HepG2 (cell line): ENCODE data around the gene DUS1L. TPM values are rescaled to one million over a fixed set of nuclear protein-coding genes. Genes with fewer than 3 reads are reported as not detected.

Source experiments
- NR2C2 ChIP-seq: sonication (generic); formaldehyde crosslinking; IDR thresholded peaks from 2 replicates; pipeline ENCODE4 v1.4.0; 2020; ENCODE audit warnings: missing genetic modification reagents, mild to moderate bottlenecking, moderate library complexity, borderline replicate concordance
- ZNF468 ChIP-seq: sonication (generic); formaldehyde crosslinking; IDR thresholded peaks from 2 replicates; pipeline ENCODE4 v1.8.0; 2022; ENCODE audit warnings: mild to moderate bottlenecking, moderate library complexity, missing genetic modification reagents
- ZNF619 ChIP-seq: sonication (generic); formaldehyde crosslinking; IDR thresholded peaks from 2 replicates; pipeline ENCODE4 v1.4.0; 2020; ENCODE audit warnings: mild to moderate bottlenecking, missing genetic modification reagents
- ZNF883 ChIP-seq: sonication (generic); formaldehyde crosslinking; IDR thresholded peaks from 2 replicates; pipeline ENCODE4 v1.5.1; 2020; ENCODE audit warnings: mild to moderate bottlenecking, missing genetic modification reagents; ENCODE audit errors: not compliant biosample characterization
- polyA plus RNA-seq, 8 experiments: library from polyadenylated mRNA; depleted of rRNA in 3 of 8; stranded (reverse) in 7 of 8; unstranded in 1 of 8; fragments of >200 nt; fragmentation: Illumina TruSeq in 4 of 8; extraction: Trizol in 4 of 8; gene quantifications; 2 replicates each; pipeline versions ENCODE4 v1.2.1 to v1.2.3, GENCODE V29; 2011 to 2016; ENCODE audit warnings: low read depth in 4 of 8, missing spikeins in 1 of 8, mixed read lengths in 1 of 8; ENCODE audit not compliant: insufficient read depth in 1 of 8
- total RNA-seq, 5 experiments: library from RNA; depleted of rRNA; stranded (reverse); fragments of >200 nt; fragmentation: Illumina TruSeq; extraction: Trizol; gene quantifications; 2 replicates each; pipeline ENCODE4 v1.2.3, GENCODE V29; 2016; ENCODE audit warnings: low read depth in 1 of 5
- TF ChIP-seq, protein P1 (sequence below): sonication (generic); formaldehyde crosslinking; IDR thresholded peaks from 2 replicates; pipeline ENCODE4 v1.4.0; 2020; ENCODE audit warnings: missing genetic modification reagents
- TF ChIP-seq, protein P2 (sequence below): sonication (generic); formaldehyde crosslinking; IDR thresholded peaks from 2 replicates; pipeline ENCODE4 v1.4.0; 2020; ENCODE audit warnings: missing genetic modification reagents
- TF ChIP-seq, protein P3 (sequence below): sonication (generic); formaldehyde crosslinking; IDR thresholded peaks from 2 replicates; pipeline ENCODE4 v1.4.0; 2020; ENCODE audit warnings: missing genetic modification reagents
- TF ChIP-seq, protein P4 (sequence below): sonication (generic); formaldehyde crosslinking; IDR thresholded peaks from 2 replicates; pipeline ENCODE4 v1.8.0; 2022; ENCODE audit warnings: missing genetic modification reagents, mild to moderate bottlenecking, borderline replicate concordance
- TF ChIP-seq, protein P5 (sequence below): sonication (generic); formaldehyde crosslinking; IDR thresholded peaks from 2 replicates; pipeline ENCODE4 v1.8.1; 2022; ENCODE audit warnings: low read depth, mild to moderate bottlenecking, missing genetic modification reagents
- TF ChIP-seq, protein P6 (sequence below): sonication (generic); formaldehyde crosslinking; IDR thresholded peaks from 2 replicates; pipeline ENCODE4 v1.5.1; 2020; ENCODE audit warnings: mild to moderate bottlenecking, missing genetic modification reagents, borderline replicate concordance
- TF ChIP-seq, protein P7 (sequence below): sonication (generic); formaldehyde crosslinking; IDR thresholded peaks from 2 replicates; pipeline ENCODE4 v1.8.0; 2022; ENCODE audit warnings: low read depth, missing genetic modification reagents

DUS1L gene
- total and polyA plus RNA-seq, 2 of the 13 experiments (the other 11 are each of a cell fraction or from before 2014, with no cell fraction given): 81.0 to 109 TPM

DNA sequence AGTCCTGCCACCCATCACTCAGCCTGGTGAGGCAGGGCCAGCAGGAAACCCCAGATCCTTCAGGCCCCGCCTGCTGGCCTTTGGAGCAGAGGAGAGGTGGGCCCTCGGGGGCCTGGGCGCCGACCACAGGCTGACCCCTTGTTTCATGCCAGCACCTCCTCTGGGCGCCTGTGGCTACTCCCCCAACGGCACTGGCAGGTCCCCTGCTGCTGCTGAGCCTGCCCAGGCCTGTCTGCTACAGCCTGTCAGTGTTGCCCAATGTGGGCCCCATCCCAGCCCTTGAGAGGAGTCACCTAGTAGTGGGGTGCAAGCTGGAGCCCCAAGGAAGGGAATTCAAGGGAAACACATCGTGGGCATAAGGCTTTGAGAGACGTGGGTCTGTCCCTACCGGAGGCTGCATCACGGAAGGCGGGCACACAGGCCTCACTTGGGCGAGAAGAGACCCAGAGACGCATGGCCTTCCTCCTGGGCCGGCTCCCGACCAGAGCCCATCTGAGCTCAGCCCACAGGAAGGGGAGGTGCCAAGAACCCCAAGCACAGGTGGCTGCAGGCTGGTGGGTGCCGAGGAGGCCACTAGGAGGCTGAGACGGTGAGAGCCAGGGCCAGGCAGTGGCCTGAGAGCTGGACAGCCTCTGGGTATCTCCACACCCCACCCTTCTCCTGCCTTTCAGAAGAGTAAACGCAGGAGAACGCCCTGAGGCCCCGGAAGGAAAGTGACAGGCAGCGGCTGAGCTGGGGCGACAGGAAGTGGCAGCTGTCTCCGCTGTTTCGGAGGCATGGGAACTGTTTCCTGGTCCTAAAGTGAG is 40.5 kb upstream of the DUS1L start (continued):
- TF ChIP-seq, protein P1, sequence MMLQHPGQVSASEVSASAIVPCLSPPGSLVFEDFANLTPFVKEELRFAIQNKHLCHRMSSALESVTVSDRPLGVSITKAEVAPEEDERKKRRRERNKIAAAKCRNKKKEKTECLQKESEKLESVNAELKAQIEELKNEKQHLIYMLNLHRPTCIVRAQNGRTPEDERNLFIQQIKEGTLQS: 0 out of 2 replicates have a peak, but pooled peaks have one; percentile 5
- TF ChIP-seq NR2C2 (CRISPR knock-in tag) (peak; percentile 92), ZNF883 (peak; percentile 57), ZNF619 (peak; percentile 70; the same call in 1 of the 2 replicates), ZNF468 (CRISPR knock-in tag) (peak; percentile 96)
- TF ChIP-seq, protein P2, sequence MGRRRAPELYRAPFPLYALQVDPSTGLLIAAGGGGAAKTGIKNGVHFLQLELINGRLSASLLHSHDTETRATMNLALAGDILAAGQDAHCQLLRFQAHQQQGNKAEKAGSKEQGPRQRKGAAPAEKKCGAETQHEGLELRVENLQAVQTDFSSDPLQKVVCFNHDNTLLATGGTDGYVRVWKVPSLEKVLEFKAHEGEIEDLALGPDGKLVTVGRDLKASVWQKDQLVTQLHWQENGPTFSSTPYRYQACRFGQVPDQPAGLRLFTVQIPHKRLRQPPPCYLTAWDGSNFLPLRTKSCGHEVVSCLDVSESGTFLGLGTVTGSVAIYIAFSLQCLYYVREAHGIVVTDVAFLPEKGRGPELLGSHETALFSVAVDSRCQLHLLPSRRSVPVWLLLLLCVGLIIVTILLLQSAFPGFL (CRISPR knock-in tag): no peak
- TF ChIP-seq, protein P3, sequence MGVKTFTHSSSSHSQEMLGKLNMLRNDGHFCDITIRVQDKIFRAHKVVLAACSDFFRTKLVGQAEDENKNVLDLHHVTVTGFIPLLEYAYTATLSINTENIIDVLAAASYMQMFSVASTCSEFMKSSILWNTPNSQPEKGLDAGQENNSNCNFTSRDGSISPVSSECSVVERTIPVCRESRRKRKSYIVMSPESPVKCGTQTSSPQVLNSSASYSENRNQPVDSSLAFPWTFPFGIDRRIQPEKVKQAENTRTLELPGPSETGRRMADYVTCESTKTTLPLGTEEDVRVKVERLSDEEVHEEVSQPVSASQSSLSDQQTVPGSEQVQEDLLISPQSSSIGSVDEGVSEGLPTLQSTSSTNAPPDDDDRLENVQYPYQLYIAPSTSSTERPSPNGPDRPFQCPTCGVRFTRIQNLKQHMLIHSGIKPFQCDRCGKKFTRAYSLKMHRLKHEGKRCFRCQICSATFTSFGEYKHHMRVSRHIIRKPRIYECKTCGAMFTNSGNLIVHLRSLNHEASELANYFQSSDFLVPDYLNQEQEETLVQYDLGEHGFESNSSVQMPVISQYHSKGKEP (CRISPR knock-in tag): 0 out of 2 replicates have a peak, but pooled peaks have one; percentile 22
- TF ChIP-seq, protein P4, sequence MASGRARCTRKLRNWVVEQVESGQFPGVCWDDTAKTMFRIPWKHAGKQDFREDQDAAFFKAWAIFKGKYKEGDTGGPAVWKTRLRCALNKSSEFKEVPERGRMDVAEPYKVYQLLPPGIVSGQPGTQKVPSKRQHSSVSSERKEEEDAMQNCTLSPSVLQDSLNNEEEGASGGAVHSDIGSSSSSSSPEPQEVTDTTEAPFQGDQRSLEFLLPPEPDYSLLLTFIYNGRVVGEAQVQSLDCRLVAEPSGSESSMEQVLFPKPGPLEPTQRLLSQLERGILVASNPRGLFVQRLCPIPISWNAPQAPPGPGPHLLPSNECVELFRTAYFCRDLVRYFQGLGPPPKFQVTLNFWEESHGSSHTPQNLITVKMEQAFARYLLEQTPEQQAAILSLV: 0 out of 2 replicates have a peak, but pooled peaks have one; percentile 23
- TF ChIP-seq, protein P5, sequence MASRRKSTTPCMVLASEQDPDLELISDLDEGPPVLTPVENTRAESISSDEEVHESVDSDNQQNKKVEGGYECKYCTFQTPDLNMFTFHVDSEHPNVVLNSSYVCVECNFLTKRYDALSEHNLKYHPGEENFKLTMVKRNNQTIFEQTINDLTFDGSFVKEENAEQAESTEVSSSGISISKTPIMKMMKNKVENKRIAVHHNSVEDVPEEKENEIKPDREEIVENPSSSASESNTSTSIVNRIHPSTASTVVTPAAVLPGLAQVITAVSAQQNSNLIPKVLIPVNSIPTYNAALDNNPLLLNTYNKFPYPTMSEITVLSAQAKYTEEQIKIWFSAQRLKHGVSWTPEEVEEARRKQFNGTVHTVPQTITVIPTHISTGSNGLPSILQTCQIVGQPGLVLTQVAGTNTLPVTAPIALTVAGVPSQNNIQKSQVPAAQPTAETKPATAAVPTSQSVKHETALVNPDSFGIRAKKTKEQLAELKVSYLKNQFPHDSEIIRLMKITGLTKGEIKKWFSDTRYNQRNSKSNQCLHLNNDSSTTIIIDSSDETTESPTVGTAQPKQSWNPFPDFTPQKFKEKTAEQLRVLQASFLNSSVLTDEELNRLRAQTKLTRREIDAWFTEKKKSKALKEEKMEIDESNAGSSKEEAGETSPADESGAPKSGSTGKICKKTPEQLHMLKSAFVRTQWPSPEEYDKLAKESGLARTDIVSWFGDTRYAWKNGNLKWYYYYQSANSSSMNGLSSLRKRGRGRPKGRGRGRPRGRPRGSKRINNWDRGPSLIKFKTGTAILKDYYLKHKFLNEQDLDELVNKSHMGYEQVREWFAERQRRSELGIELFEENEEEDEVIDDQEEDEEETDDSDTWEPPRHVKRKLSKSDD (CRISPR knock-in tag): peak; percentile 80; the same call in 1 of the 2 replicates
- TF ChIP-seq, protein P6, sequence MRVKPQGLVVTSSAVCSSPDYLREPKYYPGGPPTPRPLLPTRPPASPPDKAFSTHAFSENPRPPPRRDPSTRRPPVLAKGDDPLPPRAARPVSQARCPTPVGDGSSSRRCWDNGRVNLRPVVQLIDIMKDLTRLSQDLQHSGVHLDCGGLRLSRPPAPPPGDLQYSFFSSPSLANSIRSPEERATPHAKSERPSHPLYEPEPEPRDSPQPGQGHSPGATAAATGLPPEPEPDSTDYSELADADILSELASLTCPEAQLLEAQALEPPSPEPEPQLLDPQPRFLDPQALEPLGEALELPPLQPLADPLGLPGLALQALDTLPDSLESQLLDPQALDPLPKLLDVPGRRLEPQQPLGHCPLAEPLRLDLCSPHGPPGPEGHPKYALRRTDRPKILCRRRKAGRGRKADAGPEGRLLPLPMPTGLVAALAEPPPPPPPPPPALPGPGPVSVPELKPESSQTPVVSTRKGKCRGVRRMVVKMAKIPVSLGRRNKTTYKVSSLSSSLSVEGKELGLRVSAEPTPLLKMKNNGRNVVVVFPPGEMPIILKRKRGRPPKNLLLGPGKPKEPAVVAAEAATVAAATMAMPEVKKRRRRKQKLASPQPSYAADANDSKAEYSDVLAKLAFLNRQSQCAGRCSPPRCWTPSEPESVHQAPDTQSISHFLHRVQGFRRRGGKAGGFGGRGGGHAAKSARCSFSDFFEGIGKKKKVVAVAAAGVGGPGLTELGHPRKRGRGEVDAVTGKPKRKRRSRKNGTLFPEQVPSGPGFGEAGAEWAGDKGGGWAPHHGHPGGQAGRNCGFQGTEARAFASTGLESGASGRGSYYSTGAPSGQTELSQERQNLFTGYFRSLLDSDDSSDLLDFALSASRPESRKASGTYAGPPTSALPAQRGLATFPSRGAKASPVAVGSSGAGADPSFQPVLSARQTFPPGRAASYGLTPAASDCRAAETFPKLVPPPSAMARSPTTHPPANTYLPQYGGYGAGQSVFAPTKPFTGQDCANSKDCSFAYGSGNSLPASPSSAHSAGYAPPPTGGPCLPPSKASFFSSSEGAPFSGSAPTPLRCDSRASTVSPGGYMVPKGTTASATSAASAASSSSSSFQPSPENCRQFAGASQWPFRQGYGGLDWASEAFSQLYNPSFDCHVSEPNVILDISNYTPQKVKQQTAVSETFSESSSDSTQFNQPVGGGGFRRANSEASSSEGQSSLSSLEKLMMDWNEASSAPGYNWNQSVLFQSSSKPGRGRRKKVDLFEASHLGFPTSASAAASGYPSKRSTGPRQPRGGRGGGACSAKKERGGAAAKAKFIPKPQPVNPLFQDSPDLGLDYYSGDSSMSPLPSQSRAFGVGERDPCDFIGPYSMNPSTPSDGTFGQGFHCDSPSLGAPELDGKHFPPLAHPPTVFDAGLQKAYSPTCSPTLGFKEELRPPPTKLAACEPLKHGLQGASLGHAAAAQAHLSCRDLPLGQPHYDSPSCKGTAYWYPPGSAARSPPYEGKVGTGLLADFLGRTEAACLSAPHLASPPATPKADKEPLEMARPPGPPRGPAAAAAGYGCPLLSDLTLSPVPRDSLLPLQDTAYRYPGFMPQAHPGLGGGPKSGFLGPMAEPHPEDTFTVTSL (CRISPR knock-in tag): no peak
- TF ChIP-seq, protein P7, sequence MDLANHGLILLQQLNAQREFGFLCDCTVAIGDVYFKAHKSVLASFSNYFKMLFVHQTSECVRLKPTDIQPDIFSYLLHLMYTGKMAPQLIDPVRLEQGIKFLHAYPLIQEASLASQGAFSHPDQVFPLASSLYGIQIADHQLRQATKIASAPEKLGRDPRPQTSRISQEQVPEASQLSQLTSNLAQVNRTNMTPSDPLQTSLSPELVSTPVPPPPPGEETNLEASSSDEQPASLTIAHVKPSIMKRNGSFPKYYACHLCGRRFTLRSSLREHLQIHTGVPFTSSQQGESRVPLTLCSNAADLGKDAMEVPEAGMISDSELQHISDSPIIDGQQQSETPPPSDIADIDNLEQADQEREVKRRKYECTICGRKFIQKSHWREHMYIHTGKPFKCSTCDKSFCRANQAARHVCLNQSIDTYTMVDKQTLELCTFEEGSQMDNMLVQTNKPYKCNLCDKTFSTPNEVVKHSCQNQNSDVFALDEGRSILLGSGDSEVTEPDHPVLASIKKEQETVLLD: 0 out of 2 replicates have a peak, but pooled peaks have one; percentile 38
